ENCODE measurements around the gene HSPA1L.

DNA sequence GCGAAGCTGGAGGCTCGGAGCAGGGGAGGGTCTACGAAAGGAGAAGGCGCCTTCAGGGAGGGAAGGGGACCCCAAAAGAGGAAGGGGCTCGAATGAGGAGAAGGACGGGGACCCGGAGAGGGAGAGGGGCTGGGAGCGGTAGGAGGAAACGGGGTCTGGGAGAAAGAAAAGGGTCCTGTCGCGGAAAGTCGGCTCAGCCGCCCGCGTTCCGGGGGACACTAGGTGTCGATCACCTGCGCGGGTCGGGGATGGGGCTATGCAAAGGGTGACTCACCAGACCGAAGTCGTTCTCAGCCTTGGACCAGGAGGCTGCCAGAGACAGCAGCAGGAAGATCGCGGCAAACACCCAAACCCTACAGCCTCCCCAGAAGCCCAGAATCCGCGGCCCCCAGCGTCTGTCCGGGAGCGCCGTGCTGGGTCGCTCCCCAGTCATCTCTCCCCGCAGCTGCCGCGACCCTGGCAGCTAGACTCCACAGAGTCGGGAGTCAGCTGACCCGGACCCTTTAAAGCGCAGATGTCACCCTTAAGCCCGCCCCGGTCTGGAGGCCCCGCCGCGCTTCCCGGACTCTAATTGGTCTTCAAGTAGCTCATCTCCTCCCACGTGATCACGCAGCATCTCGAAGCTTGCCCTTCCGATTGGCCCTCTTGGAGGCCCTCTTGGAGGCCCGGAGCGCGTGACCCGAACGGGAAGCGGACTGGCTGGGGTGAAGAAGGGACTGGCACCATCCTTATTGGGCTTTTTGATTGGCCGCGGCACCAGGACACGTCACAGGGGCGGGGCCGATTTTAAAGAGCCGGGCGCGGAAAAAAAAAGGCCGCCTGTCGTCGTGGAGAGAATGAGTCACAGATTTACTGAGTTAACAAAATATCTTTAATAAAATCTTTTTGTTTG lies 47.5 kb upstream of the HSPA1L start, which contains the start of gene NEU1:
- no peak for TF ChIP-seq ZFP30 (CRISPR knock-in tag; IDR thresholded peaks at IDR 0.05)
- TF ChIP-seq, protein P1, sequence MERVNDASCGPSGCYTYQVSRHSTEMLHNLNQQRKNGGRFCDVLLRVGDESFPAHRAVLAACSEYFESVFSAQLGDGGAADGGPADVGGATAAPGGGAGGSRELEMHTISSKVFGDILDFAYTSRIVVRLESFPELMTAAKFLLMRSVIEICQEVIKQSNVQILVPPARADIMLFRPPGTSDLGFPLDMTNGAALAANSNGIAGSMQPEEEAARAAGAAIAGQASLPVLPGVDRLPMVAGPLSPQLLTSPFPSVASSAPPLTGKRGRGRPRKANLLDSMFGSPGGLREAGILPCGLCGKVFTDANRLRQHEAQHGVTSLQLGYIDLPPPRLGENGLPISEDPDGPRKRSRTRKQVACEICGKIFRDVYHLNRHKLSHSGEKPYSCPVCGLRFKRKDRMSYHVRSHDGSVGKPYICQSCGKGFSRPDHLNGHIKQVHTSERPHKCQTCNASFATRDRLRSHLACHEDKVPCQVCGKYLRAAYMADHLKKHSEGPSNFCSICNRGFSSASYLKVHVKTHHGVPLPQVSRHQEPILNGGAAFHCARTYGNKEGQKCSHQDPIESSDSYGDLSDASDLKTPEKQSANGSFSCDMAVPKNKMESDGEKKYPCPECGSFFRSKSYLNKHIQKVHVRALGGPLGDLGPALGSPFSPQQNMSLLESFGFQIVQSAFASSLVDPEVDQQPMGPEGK (CRISPR knock-in tag; IDR thresholded peaks at IDR 0.05; ENCODE audit: borderline replicate concordance): no peak
- no peak for TF ChIP-seq ARNTL (CRISPR knock-in tag; IDR thresholded peaks at IDR 0.05; ENCODE audit: borderline replicate concordance, low read depth)
- TF ChIP-seq, protein P2, sequence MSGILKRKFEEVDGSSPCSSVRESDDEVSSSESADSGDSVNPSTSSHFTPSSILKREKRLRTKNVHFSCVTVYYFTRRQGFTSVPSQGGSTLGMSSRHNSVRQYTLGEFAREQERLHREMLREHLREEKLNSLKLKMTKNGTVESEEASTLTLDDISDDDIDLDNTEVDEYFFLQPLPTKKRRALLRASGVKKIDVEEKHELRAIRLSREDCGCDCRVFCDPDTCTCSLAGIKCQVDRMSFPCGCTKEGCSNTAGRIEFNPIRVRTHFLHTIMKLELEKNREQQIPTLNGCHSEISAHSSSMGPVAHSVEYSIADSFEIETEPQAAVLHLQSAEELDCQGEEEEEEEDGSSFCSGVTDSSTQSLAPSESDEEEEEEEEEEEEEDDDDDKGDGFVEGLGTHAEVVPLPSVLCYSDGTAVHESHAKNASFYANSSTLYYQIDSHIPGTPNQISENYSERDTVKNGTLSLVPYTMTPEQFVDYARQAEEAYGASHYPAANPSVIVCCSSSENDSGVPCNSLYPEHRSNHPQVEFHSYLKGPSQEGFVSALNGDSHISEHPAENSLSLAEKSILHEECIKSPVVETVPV (CRISPR knock-in tag; IDR thresholded peaks at IDR 0.05): no peak
- TF ChIP-seq, protein P3, sequence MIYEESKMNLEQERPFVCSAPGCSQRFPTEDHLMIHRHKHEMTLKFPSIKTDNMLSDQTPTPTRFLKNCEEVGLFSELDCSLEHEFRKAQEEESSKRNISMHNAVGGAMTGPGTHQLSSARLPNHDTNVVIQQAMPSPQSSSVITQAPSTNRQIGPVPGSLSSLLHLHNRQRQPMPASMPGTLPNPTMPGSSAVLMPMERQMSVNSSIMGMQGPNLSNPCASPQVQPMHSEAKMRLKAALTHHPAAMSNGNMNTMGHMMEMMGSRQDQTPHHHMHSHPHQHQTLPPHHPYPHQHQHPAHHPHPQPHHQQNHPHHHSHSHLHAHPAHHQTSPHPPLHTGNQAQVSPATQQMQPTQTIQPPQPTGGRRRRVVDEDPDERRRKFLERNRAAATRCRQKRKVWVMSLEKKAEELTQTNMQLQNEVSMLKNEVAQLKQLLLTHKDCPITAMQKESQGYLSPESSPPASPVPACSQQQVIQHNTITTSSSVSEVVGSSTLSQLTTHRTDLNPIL (CRISPR knock-in tag; IDR thresholded peaks at IDR 0.05; ENCODE audit: low read depth): no peak
- no peak for TF ChIP-seq ZNF8 (CRISPR knock-in tag; IDR thresholded peaks at IDR 0.05)
- TF ChIP-seq OSR1 (CRISPR knock-in tag; IDR thresholded peaks at IDR 0.05): no peak
- TF ChIP-seq ZFP3 (CRISPR knock-in tag; IDR thresholded peaks at IDR 0.05): no peak
- no peak for TF ChIP-seq ESRRG (CRISPR knock-in tag; IDR thresholded peaks at IDR 0.05)
- no peak for TF ChIP-seq BACH2 (CRISPR knock-in tag; IDR thresholded peaks at IDR 0.05; ENCODE audit: borderline replicate concordance)
- no peak for TF ChIP-seq ISL1 (CRISPR knock-in tag; IDR thresholded peaks at IDR 0.05)
